ENCODE results near the gene CABLES2. TPM values are rescaled to one million over a fixed set of nuclear protein-coding genes. Genes with fewer than 3 reads are reported as not detected.

Gene CABLES2
- total and polyA plus RNA-seq, 9 of the 15 experiments (the other 6 are each of a cell fraction or from before 2014, with no cell fraction given), result 0.46 to 4.2 (median 1.6) TPM

DNA sequence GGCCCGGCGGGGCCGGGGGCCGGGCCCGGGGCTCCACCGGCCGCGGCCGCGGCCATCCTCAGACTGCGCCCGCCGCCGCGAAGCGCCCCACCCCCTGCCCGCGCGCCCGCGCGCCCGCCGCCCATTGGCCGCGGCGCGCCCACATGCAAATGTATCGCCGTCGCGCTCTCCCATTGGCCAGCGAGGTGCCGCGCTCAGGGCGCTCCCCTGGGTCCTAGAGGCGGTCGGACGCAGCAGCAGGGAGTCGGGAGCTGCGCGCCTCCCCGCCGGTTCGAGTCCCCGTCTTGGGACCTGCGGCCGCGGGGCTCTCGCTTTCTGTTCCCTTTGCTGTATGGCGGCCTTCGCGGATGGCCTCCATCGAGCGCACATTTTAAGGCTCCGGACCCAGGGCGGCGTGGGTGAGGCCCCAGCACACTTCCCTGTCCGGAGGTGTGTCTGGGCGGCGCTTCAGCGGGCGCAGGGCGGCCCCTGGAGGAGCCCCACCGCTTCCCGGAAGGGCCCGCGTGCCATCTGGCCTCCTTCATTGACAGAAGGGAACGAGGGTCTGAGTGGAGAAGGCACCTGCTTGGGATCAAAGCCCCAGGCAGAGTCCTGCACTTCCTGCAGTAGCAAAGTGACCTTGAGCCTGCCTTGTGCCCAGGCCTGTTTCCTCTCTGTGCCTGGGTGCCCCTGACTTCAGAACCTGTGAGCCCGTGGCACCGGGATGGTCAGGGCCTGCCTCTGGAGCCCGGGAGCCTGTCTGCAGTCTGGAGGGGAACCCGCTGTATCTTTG is at the start of gene CABLES2 (continued):
- TF ChIP-seq, protein P1, sequence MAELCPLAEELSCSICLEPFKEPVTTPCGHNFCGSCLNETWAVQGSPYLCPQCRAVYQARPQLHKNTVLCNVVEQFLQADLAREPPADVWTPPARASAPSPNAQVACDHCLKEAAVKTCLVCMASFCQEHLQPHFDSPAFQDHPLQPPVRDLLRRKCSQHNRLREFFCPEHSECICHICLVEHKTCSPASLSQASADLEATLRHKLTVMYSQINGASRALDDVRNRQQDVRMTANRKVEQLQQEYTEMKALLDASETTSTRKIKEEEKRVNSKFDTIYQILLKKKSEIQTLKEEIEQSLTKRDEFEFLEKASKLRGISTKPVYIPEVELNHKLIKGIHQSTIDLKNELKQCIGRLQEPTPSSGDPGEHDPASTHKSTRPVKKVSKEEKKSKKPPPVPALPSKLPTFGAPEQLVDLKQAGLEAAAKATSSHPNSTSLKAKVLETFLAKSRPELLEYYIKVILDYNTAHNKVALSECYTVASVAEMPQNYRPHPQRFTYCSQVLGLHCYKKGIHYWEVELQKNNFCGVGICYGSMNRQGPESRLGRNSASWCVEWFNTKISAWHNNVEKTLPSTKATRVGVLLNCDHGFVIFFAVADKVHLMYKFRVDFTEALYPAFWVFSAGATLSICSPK (IDR thresholded peaks at IDR 0.05; ENCODE audit: borderline replicate concordance), result no peak
- TF ChIP-seq KDM1A (IDR thresholded peaks at IDR 0.05) (peak in 1 of 2 experiments; percentile 59; a peak in 2 of 4 replicates), ESRRB (CRISPR knock-in tag; IDR thresholded peaks at IDR 0.05; ENCODE audit: borderline replicate concordance) (no peak), TRIM24 (IDR thresholded peaks at IDR 0.05) (peak in 1 of 2 experiments; percentile 23; a peak in 1 of 4 replicates), ELF1 (tag; IDR thresholded peaks at IDR 0.05) (peak; percentile 93), POLR2AphosphoS2 (IDR thresholded peaks at IDR 0.05; ENCODE audit: low read length) (no peak), PHF20 (IDR thresholded peaks at IDR 0.05; ENCODE audit: partially characterized antibody) (peak; percentile 82), ZFPM2 (CRISPR knock-in tag; IDR thresholded peaks at IDR 0.05) (no peak)
- TF ChIP-seq, protein P2, sequence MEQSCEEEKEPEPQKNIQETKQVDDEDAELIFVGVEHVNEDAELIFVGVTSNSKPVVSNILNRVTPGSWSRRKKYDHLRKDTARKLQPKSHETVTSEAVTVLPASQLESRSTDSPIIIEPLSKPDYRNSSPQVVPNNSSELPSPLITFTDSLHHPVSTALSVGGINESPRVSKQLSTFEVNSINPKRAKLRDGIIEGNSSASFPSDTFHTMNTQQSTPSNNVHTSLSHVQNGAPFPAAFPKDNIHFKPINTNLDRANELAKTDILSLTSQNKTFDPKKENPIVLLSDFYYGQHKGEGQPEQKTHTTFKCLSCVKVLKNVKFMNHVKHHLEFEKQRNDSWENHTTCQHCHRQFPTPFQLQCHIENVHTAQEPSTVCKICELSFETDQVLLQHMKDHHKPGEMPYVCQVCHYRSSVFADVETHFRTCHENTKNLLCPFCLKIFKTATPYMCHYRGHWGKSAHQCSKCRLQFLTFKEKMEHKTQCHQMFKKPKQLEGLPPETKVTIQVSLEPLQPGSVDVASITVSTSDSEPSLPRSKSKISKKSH (CRISPR knock-in tag; IDR thresholded peaks at IDR 0.05), result no peak
- TF ChIP-seq, protein P3, sequence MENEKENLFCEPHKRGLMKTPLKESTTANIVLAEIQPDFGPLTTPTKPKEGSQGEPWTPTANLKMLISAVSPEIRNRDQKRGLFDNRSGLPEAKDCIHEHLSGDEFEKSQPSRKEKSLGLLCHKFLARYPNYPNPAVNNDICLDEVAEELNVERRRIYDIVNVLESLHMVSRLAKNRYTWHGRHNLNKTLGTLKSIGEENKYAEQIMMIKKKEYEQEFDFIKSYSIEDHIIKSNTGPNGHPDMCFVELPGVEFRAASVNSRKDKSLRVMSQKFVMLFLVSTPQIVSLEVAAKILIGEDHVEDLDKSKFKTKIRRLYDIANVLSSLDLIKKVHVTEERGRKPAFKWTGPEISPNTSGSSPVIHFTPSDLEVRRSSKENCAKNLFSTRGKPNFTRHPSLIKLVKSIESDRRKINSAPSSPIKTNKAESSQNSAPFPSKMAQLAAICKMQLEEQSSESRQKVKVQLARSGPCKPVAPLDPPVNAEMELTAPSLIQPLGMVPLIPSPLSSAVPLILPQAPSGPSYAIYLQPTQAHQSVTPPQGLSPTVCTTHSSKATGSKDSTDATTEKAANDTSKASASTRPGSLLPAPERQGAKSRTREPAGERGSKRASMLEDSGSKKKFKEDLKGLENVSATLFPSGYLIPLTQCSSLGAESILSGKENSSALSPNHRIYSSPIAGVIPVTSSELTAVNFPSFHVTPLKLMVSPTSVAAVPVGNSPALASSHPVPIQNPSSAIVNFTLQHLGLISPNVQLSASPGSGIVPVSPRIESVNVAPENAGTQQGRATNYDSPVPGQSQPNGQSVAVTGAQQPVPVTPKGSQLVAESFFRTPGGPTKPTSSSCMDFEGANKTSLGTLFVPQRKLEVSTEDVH (IDR thresholded peaks at IDR 0.05; ENCODE audit: low read depth, partially characterized antibody), result peak; percentile 82
- TF ChIP-seq, protein P4, sequence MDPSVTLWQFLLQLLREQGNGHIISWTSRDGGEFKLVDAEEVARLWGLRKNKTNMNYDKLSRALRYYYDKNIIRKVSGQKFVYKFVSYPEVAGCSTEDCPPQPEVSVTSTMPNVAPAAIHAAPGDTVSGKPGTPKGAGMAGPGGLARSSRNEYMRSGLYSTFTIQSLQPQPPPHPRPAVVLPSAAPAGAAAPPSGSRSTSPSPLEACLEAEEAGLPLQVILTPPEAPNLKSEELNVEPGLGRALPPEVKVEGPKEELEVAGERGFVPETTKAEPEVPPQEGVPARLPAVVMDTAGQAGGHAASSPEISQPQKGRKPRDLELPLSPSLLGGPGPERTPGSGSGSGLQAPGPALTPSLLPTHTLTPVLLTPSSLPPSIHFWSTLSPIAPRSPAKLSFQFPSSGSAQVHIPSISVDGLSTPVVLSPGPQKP (CRISPR knock-in tag; IDR thresholded peaks at IDR 0.05), result no peak
- TF ChIP-seq, protein P5, sequence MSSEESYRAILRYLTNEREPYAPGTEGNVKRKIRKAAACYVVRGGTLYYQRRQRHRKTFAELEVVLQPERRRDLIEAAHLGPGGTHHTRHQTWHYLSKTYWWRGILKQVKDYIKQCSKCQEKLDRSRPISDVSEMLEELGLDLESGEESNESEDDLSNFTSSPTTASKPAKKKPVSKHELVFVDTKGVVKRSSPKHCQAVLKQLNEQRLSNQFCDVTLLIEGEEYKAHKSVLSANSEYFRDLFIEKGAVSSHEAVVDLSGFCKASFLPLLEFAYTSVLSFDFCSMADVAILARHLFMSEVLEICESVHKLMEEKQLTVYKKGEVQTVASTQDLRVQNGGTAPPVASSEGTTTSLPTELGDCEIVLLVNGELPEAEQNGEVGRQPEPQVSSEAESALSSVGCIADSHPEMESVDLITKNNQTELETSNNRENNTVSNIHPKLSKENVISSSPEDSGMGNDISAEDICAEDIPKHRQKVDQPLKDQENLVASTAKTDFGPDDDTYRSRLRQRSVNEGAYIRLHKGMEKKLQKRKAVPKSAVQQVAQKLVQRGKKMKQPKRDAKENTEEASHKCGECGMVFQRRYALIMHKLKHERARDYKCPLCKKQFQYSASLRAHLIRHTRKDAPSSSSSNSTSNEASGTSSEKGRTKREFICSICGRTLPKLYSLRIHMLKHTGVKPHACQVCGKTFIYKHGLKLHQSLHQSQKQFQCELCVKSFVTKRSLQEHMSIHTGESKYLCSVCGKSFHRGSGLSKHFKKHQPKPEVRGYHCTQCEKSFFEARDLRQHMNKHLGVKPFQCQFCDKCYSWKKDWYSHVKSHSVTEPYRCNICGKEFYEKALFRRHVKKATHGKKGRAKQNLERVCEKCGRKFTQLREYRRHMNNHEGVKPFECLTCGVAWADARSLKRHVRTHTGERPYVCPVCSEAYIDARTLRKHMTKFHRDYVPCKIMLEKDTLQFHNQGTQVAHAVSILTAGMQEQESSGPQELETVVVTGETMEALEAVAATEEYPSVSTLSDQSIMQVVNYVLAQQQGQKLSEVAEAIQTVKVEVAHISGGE (CRISPR knock-in tag; IDR thresholded peaks at IDR 0.05), result peak in 1 of 3 experiments; percentile 55; a peak in 1 of 6 replicates

All from K562 (cell line).